Caco-2 (cell line): ENCODE data around the gene BCL7A. TPM values are rescaled to one million over a fixed set of nuclear protein-coding genes. Genes with fewer than 3 reads are reported as not detected.
"Not testable (repeated sequence)": the region's sequence is repeated elsewhere in the genome, so short reads cannot be mapped to it uniquely, and the experiment has no call there.

Experiments
- BruUV-seq: library from RNA; stranded (reverse); fragments of 400-500 nt; replicated peaks from 2 replicates; lab custom pipeline; 2021; lab: Mats Ljungman, UMichigan
- CTCF ChIA-PET: fragments of 300-600 bp; sonication (Branson Sonifier 250); formaldehyde crosslinking; loops from one replicate; lab custom pipeline; 2022; ENCODE audit warnings: antibody characterized with exemption; lab: Charles Lee
- POLR2A ChIA-PET: fragments of 300-600 bp; sonication (Branson Sonifier 250); formaldehyde crosslinking; loops from one replicate; lab custom pipeline; 2022; ENCODE audit warnings: antibody characterized with exemption; lab: Charles Lee
- DNase-seq, 2 experiments: peaks; one replicate each; pipeline versions ENCODE4 v3.0.0 to v3.0.0-alpha.2; 2020 to 2022
- H3K27me3 ChIP-seq: replicated peaks from 2 replicates; pipeline ENCODE4 v1.6.0; 2011; ENCODE audit warnings: low read length; ENCODE audit not compliant: control insufficient read depth, insufficient read depth
- H3K36me3 ChIP-seq: 2 replicates; pipeline ENCODE4 v1.5.1; 2011; ENCODE audit warnings: low read length; ENCODE audit not compliant: control insufficient read depth, insufficient read depth
- H3K4me1 ChIP-seq: fragments of 250-450 bp; sonication (Bioruptor Pico); 2 replicates; pipeline ENCODE4 v1.5.1; 2020; ENCODE audit warnings: mild to moderate bottlenecking
- H3K4me3 ChIP-seq: 2 replicates; pipeline ENCODE4 v1.5.1; 2011; ENCODE audit warnings: low read depth, mild to moderate bottlenecking, control low read depth, low read length
- H3K9me3 ChIP-seq: fragments of 250-450 bp; sonication (Bioruptor Pico); 2 replicates; pipeline ENCODE4 v1.5.1; 2020; ENCODE audit warnings: mild to moderate bottlenecking, moderate library complexity
- H3K27ac Mint-ChIP-seq: one replicate; pipeline ENCODE4 v1.8.0; 2022; ENCODE audit warnings: mixed read lengths; ENCODE audit not compliant: unreplicated experiment
- H3K27me3 Mint-ChIP-seq: one replicate; pipeline ENCODE4 v1.8.0; 2022; ENCODE audit warnings: mixed read lengths; ENCODE audit not compliant: insufficient read depth, unreplicated experiment
- H3K36me3 Mint-ChIP-seq: one replicate; pipeline ENCODE4 v1.8.0; 2022; ENCODE audit warnings: mild to moderate bottlenecking, mixed read lengths; ENCODE audit not compliant: insufficient read depth, unreplicated experiment
- H3K4me1 Mint-ChIP-seq: one replicate; pipeline ENCODE4 v1.8.0; 2022; ENCODE audit warnings: low read depth, mixed read lengths; ENCODE audit not compliant: unreplicated experiment
- H3K4me3 Mint-ChIP-seq: one replicate; pipeline ENCODE4 v1.8.0; 2022; ENCODE audit warnings: mild to moderate bottlenecking, moderate library complexity, mixed read lengths; ENCODE audit not compliant: unreplicated experiment
- H3K9me3 Mint-ChIP-seq: one replicate; pipeline ENCODE4 v1.8.0; 2022; ENCODE audit warnings: mixed read lengths; ENCODE audit not compliant: unreplicated experiment
- CTCF ChIP-seq, 2 experiments: fragments of 200-600 bp in 1 of 2; IDR thresholded peaks; 1 replicate in 1 of 2; 2 replicates in 1 of 2; pipeline versions ENCODE4 v1.5.1 to v1.8.0; 2011 to 2022; ENCODE audit warnings: antibody characterized with exemption in 1 of 2, control low read depth in 1 of 2, inconsistent platforms in 1 of 2, low read depth in 1 of 2, low read length in 1 of 2, mild to moderate bottlenecking in 1 of 2, moderate library complexity in 1 of 2; ENCODE audit not compliant: insufficient read depth in 1 of 2, severe bottlenecking in 1 of 2, unreplicated experiment in 1 of 2
- intact Hi-C: fragments of 100-400 bp; cut with micrococcal nuclease; formaldehyde crosslinking; loops from one replicate; pipeline ENCODE4 v1.10.0; 2022; ENCODE audit not compliant: unreplicated experiment
- total RNA-seq: library from RNA; stranded (reverse); gene quantifications from 2 replicates; pipeline ENCODE4 v1.2.3, GENCODE V29; 2022

BCL7A gene
- total RNA-seq, 1 experiment from 2014 or later, result 15.5 TPM

- peaks cover 9% of the 10 kb centered on the region for H3K4me1 ChIP-seq
- no peak overlapping the region for H3K4me3 ChIP-seq
- no peaks in the 10 kb centered on the region for H3K36me3 ChIP-seq
- peaks cover 15% of the 10 kb centered on the region for H3K36me3 Mint-ChIP-seq
- DNase-seq, result no peak
- BruUV-seq, result no TSS peak
- no peak for TF ChIP-seq CTCF (IDR thresholded peaks at IDR 0.05; ENCODE audit: insufficient read depth in 1 of 2, low read depth in 1 of 2, low read length in 1 of 2, severe bottlenecking in 1 of 2, unreplicated experiment in 1 of 2)
- H3K27ac Mint-ChIP-seq, result no peak overlapping the region
- H3K27me3 ChIP-seq, result no peaks in the 10 kb centered on the region
- intact Hi-C loops, result no loop called here
- H3K4me3 Mint-ChIP-seq, result no peak overlapping the region
- H3K9me3 ChIP-seq, result no peaks in the 10 kb centered on the region
- peaks cover 13% of the 10 kb centered on the region for H3K4me1 Mint-ChIP-seq
- H3K9me3 Mint-ChIP-seq, result no peaks in the 10 kb centered on the region
- H3K27me3 Mint-ChIP-seq, result no peaks in the 10 kb centered on the region
- POLR2A ChIA-PET, result no interaction called here
- CTCF ChIA-PET, result no interaction called here
Observed at GRCh38 chr12:122036153-122036552, 14.5 kb downstream of the BCL7A start.

DNA sequence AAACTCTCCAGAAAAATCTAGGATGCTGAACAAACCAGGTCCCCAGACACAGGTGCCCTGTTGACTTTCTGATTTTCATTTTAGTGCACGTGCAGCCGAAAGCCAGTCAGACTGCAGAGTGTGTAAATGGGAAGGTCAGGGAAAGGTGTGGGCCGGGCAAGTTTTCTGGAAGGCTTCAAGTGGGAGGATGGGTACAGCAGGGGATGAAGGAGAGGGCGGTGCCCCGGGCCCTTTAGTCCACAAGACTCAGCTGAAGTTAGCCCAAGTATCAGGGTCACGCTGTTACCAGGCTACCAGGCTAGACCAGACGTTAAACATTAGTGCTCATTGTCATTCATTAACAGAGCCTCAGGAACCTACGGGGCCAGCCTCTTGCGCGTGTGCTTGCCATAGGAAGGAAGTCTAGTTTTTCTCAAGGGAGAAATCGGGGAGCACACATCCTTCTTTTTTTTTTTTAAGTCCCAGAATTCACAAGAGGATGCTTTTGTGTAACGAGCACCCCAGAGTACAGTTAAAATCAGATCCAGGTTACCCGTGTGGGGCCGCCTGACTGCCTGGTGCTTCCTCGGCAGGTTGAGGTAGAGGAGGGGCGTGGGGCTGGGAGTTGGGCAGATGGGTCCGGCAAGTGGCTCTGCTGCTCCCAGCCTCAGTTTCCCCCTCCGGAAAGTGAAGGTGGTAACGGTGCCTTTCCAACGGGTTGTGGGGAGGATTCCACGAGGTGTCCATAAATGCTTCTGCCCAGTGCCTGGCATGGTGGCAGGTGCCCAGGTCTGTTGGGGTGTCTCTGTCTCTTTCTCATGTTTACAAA lies 19.1 kb downstream of the BCL7A start:
- Histone ChIP-seq H3K4me1 (peaks cover 13% of the 10 kb centered on the region), H3K4me3 (no peak overlapping the region), H3K9me3 (no peaks in the 10 kb centered on the region), H3K27me3 (no peaks in the 10 kb centered on the region), H3K36me3 (no peaks in the 10 kb centered on the region)
- TF ChIP-seq CTCF (IDR thresholded peaks at IDR 0.05; ENCODE audit: insufficient read depth in 1 of 2, low read depth in 1 of 2, low read length in 1 of 2, severe bottlenecking in 1 of 2, unreplicated experiment in 1 of 2), result no peak
- no peaks in the 10 kb centered on the region for H3K27me3 Mint-ChIP-seq
- H3K9me3 Mint-ChIP-seq, result no peaks in the 10 kb centered on the region
- peak overlapping the region; percentile 72 for H3K27ac Mint-ChIP-seq
- H3K4me1 Mint-ChIP-seq, result peaks cover 9% of the 10 kb centered on the region
- intact Hi-C loops, result loop anchor here (2.0 kb wide), 1 partner anchor 18 kb away; no protein-coding TSS in a partner anchor
- ChIA-PET CTCF (interaction anchor here (0.7 to 1.0 kb wide), 2 partner anchors 20 to 89 kb away, joined by 3 to 4 read pairs; no protein-coding TSS in a partner anchor), POLR2A (interaction anchor here (0.5 kb wide), 1 partner anchor 1264 kb away, joined by 3 read pairs; no protein-coding TSS in a partner anchor)
- no TSS peak for BruUV-seq
- H3K36me3 Mint-ChIP-seq, result peaks cover 15% of the 10 kb centered on the region
- peak; percentile 80 to 84 for DNase-seq
- peak overlapping the region; percentile 27 for H3K4me3 Mint-ChIP-seq

DNA sequence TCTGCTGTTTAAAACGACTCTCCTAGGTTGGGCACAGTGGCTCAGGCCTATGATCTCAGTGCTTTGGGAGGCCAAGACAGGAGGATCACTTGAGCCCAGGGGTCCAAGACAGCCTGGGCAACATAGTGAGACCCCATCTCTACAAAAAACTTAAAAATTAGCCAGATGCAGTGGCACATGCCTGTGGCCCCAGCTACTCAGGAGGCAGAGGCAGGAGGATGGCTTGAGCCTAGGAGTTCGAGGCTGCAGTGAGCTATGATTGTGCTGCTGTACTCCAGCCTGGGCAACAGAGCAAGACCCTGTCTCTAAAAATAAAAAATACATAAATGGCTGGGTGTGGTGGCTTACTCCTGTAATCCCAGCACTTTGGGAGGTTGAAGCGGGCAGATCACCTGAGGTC lies 19.8 kb downstream of the BCL7A start:
- BruUV-seq, CTCF ChIA-PET, H3K9me3 Mint-ChIP-seq, H3K4me3 Mint-ChIP-seq, H3K9me3 ChIP-seq, H3K27me3 Mint-ChIP-seq, H3K27ac Mint-ChIP-seq, H3K4me3 ChIP-seq, H3K4me1 Mint-ChIP-seq, DNase-seq, H3K27me3 ChIP-seq, H3K36me3 ChIP-seq, POLR2A ChIA-PET: not testable (repeated sequence)
- intact Hi-C loops, result loop anchor here (2.0 kb wide), 1 partner anchor 19 kb away; no protein-coding TSS in a partner anchor
- H3K4me1 ChIP-seq, result peaks cover 13% of the 10 kb centered on the region
- H3K36me3 Mint-ChIP-seq, result peaks cover 13% of the 10 kb centered on the region
